HepG2 (cell line): ENCODE results near the gene IER5L.

Source experiments
- CTCF ChIP-seq: sonication (generic); formaldehyde crosslinking; IDR thresholded peaks from 2 replicates; pipeline ENCODE4 v1.5.0; 2020; ENCODE audit warnings: mild to moderate bottlenecking, missing genetic modification reagents, moderate library complexity
- HNRNPLL ChIP-seq: fragments of 200-400 bp; formaldehyde crosslinking; IDR thresholded peaks from 2 replicates; pipeline ENCODE4 v1.6.1; 2017; ENCODE audit warnings: mild to moderate bottlenecking, low read depth, low read length; ENCODE audit not compliant: poor library complexity, severe bottlenecking

- no peak for TF ChIP-seq CTCF (CRISPR knock-in tag)
- TF ChIP-seq HNRNPLL, result no peak
These were observed 47.3 kb downstream of the IER5L start for GRCh38 chr9:129130791-129131190.
